ENCODE measurements around the gene ADSS1. TPM values are rescaled to one million over a fixed set of nuclear protein-coding genes. Genes with fewer than 3 reads are reported as not detected.

Gene ADSS1
- total and polyA plus RNA-seq, 9 donors, result 2.6 to 9.8 (median 4.1) TPM

GRCh38 chr14:104786091-104786586, 62.1 kb downstream of the ADSS1 start:
- no peak overlapping the region for H3K27ac ChIP-seq
- no peaks in the 10 kb centered on the region for H3K36me3 ChIP-seq
- no peak overlapping the region for H3K4me3 ChIP-seq
- WGBS, 3 donors, result 68 to 73% (median 71%) methylated on average over 12 to 14 of the region's 14 CpGs
- no peaks in the 10 kb centered on the region for H3K9me3 ChIP-seq
- no peaks in the 10 kb centered on the region for H3K27me3 ChIP-seq
- DNase-seq, result no peak
- peaks cover 13% of the 10 kb centered on the region for H3K4me1 ChIP-seq (ENCODE audit: insufficient read depth)
- intact Hi-C loops (cut with DNase I), result loop anchor here in 2 of 4 donors (5.0 kb wide), 1 partner anchor 36 kb away; no protein-coding TSS in a partner anchor
- TF ChIP-seq POLR2A (IDR thresholded peaks at IDR 0.05) (no peak), EP300 (IDR thresholded peaks at IDR 0.05) (no peak), CTCF (IDR thresholded peaks at IDR 0.05) (no peak)

GRCh38 chr14:104786726-104787675, 63.0 kb downstream of the ADSS1 start:
- Histone ChIP-seq H3K4me1 (ENCODE audit: insufficient read depth) (peaks cover 13% of the 10 kb centered on the region), H3K27me3 (no peaks in the 10 kb centered on the region), H3K4me3 (no peak overlapping the region), H3K36me3 (no peaks in the 10 kb centered on the region), H3K27ac (no peak overlapping the region), H3K9me3 (no peaks in the 10 kb centered on the region)
- no peak for TF ChIP-seq EP300 (IDR thresholded peaks at IDR 0.05)
- TF ChIP-seq CTCF (IDR thresholded peaks at IDR 0.05), result no peak
- no peak for TF ChIP-seq POLR2A (IDR thresholded peaks at IDR 0.05)
- WGBS, 3 donors, result 79 to 83% (median 80%) methylated on average over 29 to 30 of the region's 30 CpGs
- no peak for DNase-seq
- intact Hi-C loops (cut with DNase I), result loop anchor here in 2 of 4 donors (5.0 kb wide), 1 partner anchor 35 kb away; no protein-coding TSS in a partner anchor

- H3K36me3 ChIP-seq, result no peaks in the 10 kb centered on the region
- intact Hi-C loops (cut with DNase I), result loop anchor here in 2 of 4 donors (5.0 kb wide), 1 partner anchor 35 kb away; no protein-coding TSS in a partner anchor
Observed at GRCh38 chr14:104787736-104788135, 63.7 kb downstream of the ADSS1 start.

More at GRCh38 chr14:104787736-104788135, 63.7 kb downstream of the ADSS1 start:
- H3K4me3 ChIP-seq, result no peak overlapping the region
- TF ChIP-seq POLR2A (IDR thresholded peaks at IDR 0.05) (no peak), EP300 (IDR thresholded peaks at IDR 0.05) (no peak), CTCF (IDR thresholded peaks at IDR 0.05) (no peak)
- WGBS, 3 donors, result 55 to 66% (median 64%) methylated on average over 7 of the region's 7 CpGs
- H3K27ac ChIP-seq, result no peak overlapping the region
- H3K27me3 ChIP-seq, result no peaks in the 10 kb centered on the region
- H3K9me3 ChIP-seq, result no peaks in the 10 kb centered on the region
- H3K4me1 ChIP-seq (ENCODE audit: insufficient read depth), result peaks cover 13% of the 10 kb centered on the region
- no peak for DNase-seq
